Chondrocyte (in vitro differentiated cells): ENCODE data around the gene SUPT20HL1. TPM values are rescaled to one million over a fixed set of nuclear protein-coding genes. Genes with fewer than 3 reads are reported as not detected.

Experiments used
- DNase-seq: peaks from one replicate; pipeline ENCODE4 v3.0.0; 2021; ENCODE audit warnings: mixed read lengths, low spot score
- H3K27ac Mint-ChIP-seq: one replicate; pipeline ENCODE4 v1.8.0; 2021; ENCODE audit warnings: mild to moderate bottlenecking, moderate library complexity, mixed read lengths; ENCODE audit not compliant: unreplicated experiment
- H3K27me3 Mint-ChIP-seq: 2 replicates; pipeline ENCODE4 v1.8.0; 2021; ENCODE audit warnings: low read depth, mixed read lengths
- H3K36me3 Mint-ChIP-seq: 2 replicates; pipeline ENCODE4 v1.8.0; 2021; ENCODE audit warnings: low read depth, mixed read lengths
- H3K4me1 Mint-ChIP-seq: 2 replicates; pipeline ENCODE4 v1.8.0; 2021; ENCODE audit warnings: low read depth, mild to moderate bottlenecking, mixed read lengths
- H3K4me3 Mint-ChIP-seq: one replicate; pipeline ENCODE4 v1.8.0; 2021; ENCODE audit warnings: mild to moderate bottlenecking, moderate library complexity, mixed read lengths; ENCODE audit not compliant: unreplicated experiment
- H3K9me3 Mint-ChIP-seq: 2 replicates; pipeline ENCODE4 v1.8.0; 2021; ENCODE audit warnings: low read depth, mixed read lengths
- CTCF ChIP-seq: fragments of 200-600 bp; sonication (generic); IDR thresholded peaks from 2 replicates; pipeline ENCODE4 v1.5.0; 2021; ENCODE audit warnings: antibody characterized with exemption, mild to moderate bottlenecking, moderate library complexity
- total RNA-seq: library from RNA; stranded (reverse); gene quantifications from 3 replicates; pipeline ENCODE4 v1.2.1, GENCODE V29; 2021

SUPT20HL1 gene
- total RNA-seq, 1 donor from 2014 or later: not detected

GRCh38 chrX:24372021-24372763 lies 11.8 kb downstream of the SUPT20HL1 start:
- H3K9me3 Mint-ChIP-seq: no peaks in the 10 kb centered on the region
- H3K4me3 Mint-ChIP-seq: no peak overlapping the region
- TF ChIP-seq CTCF: no peak
- no peak overlapping the region for H3K27ac Mint-ChIP-seq
- DNase-seq: no peak
- H3K4me1 Mint-ChIP-seq: peaks cover 7% of the 10 kb centered on the region
- H3K36me3 Mint-ChIP-seq: no peaks in the 10 kb centered on the region
- peaks cover 23% of the 10 kb centered on the region for H3K27me3 Mint-ChIP-seq

DNA sequence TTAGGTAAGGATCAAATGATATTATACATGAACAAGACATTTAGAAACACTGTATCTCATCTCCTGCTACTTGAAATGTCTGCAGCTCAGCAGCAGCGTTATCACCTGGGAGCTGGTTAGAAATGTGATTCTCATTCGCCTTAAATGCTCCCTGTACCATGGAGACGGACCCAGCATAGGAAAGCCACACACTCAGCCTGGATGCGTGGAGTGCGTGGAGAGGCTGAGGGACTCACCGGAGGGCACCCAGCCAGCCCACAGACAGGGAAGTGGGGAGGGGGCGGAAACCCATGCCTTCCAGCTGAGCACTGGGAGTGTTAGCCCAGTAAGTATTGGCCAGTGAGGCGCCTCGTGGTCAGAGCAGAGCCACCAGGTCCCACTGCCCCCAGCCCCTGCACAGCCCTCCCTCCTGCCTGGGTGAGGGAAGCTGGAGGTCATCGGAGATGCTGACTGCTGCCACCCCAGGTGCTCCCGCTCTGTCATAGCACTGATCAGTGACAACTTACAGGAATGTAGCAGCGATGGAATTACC lies 15.2 kb downstream of the SUPT20HL1 start:
- no peaks in the 10 kb centered on the region for H3K9me3 Mint-ChIP-seq
- no peak overlapping the region for H3K27ac Mint-ChIP-seq
- peaks cover 31% of the 10 kb centered on the region for H3K27me3 Mint-ChIP-seq
- DNase-seq: no peak
- no peaks in the 10 kb centered on the region for H3K36me3 Mint-ChIP-seq
- TF ChIP-seq CTCF: no peak
- H3K4me3 Mint-ChIP-seq: no peak overlapping the region
- peaks cover 7% of the 10 kb centered on the region for H3K4me1 Mint-ChIP-seq

GRCh38 chrX:24376403-24376802 lies 16.0 kb downstream of the SUPT20HL1 start:
- TF ChIP-seq CTCF: no peak
- Mint-ChIP-seq H3K36me3 (no peaks in the 10 kb centered on the region), H3K9me3 (no peaks in the 10 kb centered on the region), H3K4me3 (no peak overlapping the region), H3K27ac (no peak overlapping the region), H3K4me1 (peaks cover 2% of the 10 kb centered on the region), H3K27me3 (peaks cover 24% of the 10 kb centered on the region)
- DNase-seq: no peak

DNA sequence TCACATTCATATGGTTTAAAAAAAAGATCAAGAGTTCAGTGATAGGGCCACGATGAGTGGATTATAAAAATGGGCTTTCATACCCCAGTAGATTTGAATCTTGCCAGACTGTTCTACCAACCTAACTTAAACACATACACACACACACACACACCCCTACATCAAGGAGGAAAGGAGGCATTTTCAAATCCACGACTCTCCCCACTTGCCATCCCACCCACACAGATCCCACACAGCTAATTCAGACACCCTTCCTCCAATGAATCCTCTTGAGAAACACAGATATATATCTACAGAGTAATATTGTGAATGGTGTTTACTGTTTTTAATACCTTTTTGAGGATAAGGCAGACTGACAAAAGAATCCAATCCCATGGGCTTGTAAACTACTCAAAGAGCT lies 16.8 kb downstream of the SUPT20HL1 start:
- no peak for TF ChIP-seq CTCF
- no peaks in the 10 kb centered on the region for H3K36me3 Mint-ChIP-seq
- H3K4me3 Mint-ChIP-seq: no peak overlapping the region
- H3K27me3 Mint-ChIP-seq: peaks cover 23% of the 10 kb centered on the region
- no peak for DNase-seq
- H3K4me1 Mint-ChIP-seq: no peaks in the 10 kb centered on the region
- H3K9me3 Mint-ChIP-seq: no peaks in the 10 kb centered on the region
- H3K27ac Mint-ChIP-seq: no peak overlapping the region

DNA sequence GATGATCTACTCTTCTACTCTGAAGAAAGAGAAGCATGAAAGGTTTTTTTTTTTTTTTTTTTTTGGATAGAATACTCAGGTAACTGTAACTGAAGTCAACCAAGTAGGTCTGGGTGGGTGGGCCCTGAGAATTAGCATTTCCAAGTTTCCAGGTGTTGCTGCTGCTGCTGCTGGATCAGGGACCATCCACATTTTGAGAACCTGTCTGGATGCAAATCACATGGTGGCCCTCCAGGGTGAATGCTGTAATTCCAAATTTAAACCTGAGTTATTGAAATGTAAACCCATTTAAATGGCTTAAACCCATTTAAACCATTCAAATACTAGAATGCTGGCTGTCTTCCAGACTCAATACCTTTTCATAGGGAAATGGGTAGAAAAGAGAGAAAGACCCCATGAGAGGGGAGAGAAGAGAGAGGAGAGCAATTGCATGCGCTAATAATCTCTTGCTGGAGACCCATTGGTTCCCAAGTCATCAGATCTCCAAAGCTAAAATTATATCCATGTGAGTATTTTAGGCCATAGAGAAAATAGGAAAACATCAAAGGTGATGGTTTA lies 17.6 kb downstream of the SUPT20HL1 start:
- Mint-ChIP-seq H3K4me3 (no peak overlapping the region), H3K4me1 (no peaks in the 10 kb centered on the region), H3K36me3 (no peaks in the 10 kb centered on the region), H3K9me3 (no peaks in the 10 kb centered on the region), H3K27ac (no peak overlapping the region), H3K27me3 (peaks cover 25% of the 10 kb centered on the region)
- DNase-seq: no peak
- no peak for TF ChIP-seq CTCF
